Fibroblast of the conjunctiva (primary cell): Measurements from ENCODE around the gene NAXD.
"Not testable (repeated sequence)": the region's sequence is repeated elsewhere in the genome, so short reads cannot be mapped to it uniquely, and the experiment has no call there.

Experiments
- DNase-seq: peaks from one replicate; pipeline ENCODE4 v3.0.0-alpha.2; 2010; ENCODE audit warnings: low read depth

NAXD gene

DNA sequence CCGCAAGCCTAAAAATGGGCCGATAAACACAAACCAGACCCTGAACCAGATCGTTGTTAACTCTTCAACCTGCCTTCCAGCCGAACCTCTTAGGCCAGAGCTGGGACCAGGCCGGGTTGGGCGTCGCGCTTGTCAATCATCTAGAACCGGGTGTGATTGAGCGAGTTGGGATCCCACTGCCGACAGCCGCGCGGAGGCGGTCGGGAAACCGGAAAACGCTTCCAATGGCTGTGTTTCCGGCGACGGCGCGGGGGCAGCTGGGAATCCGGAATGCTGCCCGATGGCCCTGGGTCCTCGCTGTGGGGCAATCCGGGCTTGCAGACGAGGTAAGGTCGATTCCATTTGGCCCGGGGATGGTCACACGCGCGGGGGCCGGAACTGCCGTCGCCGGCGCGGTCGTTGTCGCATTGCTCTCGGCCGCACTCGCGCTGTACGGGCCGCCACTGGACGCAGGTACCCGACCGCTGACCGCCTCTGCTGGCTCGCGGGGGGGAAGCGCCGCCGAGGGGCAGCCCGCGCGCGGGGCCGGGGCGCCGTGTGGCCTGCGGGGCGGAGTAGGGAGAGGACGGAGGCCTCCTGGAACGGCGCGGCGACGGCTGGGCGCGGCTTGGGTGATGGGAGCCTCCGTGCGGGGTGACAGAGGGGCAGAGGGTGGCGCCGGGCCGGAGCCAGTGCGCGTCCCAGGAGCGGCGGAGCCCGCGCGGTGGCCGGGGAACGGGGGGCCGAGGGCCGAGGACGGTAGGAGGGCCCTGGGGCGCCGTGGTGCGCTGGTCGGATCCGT lies at the start of gene NAXD:
NAXD (plus strand) TSS at position 224 of the 781 bp plus-strand sequence; CDS start at position 281, 57 bp downstream.
- peak; percentile 91 for DNase-seq

DNA sequence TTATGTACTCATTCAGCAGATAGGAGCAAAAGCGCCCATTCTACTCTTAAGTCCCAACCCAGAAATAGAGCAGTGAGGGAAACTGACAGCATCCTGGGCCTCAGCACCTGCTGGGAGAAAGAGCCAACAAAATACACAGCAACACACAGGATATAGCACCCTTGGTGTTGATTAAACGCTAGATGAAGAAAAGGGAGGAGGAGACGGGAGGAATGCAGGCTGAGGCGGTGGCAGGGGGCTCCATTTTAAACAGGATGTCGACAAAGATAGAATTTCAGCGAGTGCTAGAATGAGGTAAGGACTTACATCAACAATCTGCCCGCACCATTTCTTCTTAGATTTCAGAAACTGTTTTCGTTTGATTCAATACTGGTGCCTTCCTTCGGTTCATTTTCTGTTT lies 49.2 kb upstream of the NAXD start:
- no peak for DNase-seq

DNA sequence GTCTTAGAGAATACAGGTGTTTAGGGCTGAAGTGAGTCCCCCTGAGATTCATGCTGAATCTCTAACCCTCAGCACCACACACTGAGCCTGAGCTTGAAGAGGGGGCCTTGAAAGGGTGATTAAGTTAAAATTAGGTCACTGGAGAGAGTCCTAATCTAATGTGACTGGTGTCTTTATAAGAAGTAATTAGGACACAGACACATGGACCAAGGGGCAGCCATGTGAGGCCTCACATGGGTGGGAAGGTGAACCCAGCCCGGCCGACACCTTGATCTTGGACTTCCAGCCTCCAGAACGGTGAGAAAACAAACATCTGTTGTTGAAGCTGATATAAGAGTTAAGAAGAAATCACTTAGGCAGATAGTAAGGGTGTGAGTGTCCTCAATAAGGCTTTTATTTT lies 46.7 kb upstream of the NAXD start:
- DNase-seq = no peak

DNA sequence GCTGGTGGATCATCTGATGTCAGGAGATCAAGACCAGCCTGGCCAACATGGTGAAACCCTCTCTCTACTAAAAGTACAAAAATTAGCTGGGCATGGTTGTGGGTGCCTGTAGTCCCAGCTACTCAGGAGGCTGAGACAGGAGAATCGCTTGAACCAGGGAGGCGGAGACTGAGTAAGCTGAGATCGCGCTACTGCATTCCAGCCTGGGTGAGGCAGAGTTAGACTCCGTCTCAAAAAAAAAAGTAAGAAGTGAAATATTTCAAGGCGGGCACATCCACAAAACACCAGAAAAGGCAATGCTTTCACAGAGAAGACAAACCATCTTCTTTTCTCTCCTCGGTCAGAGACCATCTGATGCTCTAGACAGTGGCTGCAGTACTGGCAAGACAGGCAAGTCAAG lies 45.4 kb upstream of the NAXD start:
- not testable (repeated sequence) for DNase-seq

DNA sequence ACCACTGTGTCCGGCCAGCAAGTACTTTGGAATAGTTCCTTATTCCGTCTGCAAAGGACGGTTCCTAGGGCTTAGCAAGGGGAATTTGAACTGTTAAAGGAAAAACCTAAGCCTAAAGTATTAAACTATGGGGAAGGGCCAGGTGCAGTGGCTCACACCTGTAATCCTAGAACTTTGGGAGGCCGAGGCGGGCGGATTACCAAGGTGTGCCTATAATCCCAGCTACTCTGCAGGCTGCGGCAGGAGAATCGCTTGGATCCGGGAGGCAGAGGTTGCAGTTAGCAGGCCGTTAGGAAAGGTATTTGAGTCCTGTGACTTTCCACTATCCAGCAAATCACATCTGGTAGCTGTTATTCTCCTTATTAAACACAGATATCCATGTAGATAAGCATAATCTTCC lies 44.5 kb upstream of the NAXD start:
- no peak for DNase-seq

DNA sequence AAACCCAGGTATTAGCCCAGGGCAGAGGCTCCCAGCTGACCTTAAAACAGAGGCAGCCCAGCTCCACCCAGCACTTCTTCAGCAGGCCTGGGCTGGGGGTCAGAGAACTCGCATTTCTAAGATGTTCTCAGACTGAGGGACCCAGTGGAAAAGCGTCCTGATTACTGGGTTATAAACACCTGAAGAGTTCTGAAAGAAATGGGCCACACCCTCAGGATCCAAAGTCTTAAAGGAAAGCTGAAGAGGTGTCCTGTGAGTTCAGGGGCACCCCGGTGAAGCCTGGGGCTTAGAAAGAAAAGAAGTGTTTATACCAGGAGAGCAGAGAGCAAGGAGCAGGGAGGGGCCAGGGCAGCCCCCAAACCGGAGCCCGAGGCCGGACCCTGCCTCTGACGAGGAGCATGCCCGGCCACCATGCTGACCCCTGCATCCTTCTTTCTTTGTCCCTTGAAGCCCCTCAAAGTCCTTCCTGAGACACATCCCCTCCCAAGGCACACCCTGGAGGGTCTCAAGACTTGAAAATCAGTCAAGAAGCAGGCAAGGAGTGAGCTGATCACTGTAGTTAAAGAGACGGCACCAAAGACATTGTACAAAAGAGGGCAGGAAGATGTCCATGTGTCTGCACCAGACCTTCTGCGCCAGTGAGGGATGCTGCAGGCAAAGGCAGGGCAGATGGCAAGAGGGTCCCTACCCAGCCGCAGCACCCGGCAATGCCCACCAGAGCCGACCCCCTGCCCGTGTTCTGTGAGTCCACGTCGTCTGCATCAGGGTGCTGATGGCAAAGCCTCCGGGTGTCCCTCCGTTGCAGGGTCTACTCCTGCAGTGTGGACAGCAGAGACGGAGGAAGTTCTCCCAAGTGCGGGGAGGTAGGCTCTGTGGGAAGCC lies 43.2 kb upstream of the NAXD start:
- DNase-seq = no peak

DNA sequence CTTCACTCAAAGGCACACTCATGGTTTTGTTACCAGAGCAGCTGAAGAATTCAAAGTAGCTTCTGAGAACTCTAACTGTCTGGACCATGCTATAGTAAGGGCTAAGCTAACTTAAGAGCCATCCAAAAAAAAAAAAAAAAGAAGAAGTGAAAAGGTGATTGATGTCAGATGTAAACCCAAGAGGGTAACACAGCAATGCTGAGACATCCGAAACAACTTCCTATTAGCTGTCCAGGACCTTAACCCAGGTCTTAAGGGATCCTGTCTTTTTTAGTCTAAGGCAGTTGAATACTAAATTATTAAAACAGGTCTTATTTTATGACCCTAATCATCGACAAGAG lies 42.6 kb upstream of the NAXD start:
- DNase-seq = no peak

DNA sequence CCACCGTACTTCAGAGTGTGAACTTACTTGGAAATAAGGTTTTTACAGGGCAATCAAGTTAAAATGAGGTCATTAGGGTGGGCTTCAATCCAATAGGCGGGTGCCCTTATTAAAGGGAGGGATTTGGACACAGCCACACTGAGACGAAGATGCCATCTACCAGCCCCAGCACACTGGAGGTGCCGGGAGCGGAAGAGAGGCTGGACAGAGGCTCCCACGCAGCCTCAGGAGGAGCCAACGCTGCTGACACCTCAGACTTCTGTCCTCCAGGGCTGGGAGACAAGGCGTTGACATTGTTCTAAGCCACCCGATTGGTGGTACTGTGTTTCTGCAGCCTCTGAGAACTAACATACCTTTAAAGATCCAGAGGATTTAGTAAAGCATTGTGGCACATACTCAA lies 41.2 kb upstream of the NAXD start:
- DNase-seq = no peak

DNA sequence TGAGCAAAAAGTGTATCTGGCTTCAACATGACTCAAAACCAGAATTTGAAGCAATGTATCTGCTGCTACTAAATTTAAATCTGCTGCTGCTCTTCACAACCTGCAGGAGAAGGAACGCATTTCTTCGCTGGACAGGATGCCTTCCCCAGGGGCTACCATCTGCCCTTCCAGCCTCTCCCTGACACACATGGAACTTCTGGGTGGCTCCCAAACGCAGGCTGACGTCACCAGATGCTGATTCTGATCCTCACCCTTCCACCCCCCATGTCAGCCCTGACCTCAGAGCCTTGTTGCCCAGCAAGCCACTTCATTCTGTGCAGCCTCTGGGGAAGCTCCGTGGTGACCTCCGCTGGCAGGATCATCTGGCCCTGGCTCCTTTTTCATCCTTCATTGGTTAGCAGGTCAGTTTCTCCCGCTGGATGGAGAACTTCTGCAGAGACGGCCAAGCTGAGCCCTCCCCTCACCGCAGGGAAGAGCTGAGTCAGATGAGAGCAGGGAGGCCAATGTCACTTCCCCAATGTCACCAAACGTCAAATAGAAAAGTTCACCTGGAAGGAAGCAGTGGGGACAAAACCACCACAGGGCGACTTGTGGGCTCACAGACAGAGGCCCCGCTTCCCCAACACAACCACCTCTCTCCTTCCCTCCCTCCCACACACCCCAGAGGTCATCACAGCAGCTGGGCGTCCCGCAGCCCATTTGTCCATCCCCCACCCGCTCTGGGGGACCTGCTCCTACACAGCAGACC lies 39.8 kb upstream of the NAXD start:
- DNase-seq = no peak

DNA sequence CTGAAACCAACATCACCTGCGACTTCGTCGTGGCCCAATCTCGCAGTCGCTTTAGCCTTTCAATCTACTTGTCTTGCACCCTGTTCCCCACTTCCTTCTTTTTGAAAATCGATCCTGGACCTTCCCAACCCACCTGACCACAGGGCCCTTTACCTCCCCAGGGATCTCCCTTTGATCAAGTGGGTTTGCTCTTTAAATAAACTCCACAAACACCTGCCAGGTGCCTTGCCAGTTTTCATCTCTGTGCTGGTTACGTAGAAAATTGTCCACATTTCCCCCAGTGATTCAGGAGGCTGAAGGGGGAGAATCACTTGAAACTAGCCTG lies 39.3 kb upstream of the NAXD start:
- DNase-seq = no peak

DNA sequence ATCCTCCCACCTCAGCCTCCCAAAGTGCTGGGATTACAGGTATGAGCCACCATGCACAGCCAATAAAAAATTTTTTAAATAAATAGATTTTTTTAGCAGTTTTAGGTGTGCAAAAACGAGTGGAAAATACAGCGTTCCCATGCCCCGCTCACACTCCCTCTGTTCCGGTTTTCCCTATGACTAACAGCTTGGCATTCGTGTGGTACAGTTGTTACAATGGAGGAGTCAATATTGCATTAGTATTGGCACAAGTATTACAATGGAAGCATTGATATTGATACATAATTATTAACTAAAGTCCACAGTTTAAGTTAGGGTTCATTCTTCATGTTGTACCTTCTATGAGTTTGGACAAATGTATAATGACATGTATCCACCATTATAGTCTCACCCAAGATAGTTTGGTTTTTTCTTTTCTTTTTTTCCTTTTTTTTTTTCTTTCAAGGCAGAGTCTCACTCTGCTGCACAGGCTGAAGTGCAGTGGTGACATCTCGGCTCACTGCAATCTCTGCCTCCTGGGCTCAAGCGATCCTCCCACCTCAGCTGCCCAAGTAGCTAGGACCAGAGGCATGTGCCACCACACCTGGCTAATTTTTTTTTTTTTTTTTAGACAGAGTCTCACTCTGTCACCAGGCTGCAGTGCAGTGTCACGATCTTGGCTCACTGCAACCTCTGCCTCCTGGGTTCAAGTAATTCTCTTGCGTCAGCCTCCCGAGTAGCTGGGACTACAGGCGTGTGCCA lies 38.4 kb upstream of the NAXD start:
- no peak for DNase-seq

DNA sequence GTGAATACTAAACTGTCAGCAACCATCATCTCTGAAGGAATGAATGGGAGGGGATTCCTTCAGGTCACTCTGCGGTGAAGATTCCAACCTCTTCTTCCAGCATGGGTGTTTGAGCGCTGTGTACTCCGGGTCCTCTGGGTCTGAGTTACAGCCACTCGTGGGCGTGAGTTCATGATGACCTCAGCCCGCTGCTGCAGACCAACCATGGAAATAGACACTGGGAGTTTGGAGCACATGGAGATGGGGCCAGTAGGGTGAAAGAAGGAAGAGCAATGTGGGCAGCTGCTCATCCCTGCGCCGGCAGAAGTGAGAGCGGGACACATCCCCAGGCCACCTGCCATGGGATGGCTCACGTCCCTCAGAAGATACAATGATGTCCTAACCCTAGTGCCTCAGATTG lies 37.0 kb upstream of the NAXD start:
- DNase-seq = no peak

DNA sequence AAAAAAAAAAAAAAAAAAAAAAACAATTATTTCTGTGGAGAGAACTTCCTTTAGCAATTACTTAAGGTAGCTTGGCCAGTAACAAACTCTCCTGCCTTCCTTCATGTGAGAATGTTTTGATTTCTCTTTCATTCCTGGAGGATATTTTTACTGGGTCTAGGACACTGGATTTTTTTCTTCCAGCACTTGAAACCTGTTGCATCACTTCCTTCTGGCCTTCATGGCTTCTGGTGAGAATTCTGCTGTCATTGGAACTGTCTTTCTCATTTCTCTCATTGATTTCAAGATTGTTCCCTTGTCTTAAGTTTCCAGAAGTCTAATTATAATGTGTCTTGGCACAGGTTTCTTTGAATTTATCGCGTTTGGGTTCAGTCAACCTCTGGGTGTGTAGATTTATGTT lies 34.5 kb upstream of the NAXD start:
- DNase-seq = no peak

DNA sequence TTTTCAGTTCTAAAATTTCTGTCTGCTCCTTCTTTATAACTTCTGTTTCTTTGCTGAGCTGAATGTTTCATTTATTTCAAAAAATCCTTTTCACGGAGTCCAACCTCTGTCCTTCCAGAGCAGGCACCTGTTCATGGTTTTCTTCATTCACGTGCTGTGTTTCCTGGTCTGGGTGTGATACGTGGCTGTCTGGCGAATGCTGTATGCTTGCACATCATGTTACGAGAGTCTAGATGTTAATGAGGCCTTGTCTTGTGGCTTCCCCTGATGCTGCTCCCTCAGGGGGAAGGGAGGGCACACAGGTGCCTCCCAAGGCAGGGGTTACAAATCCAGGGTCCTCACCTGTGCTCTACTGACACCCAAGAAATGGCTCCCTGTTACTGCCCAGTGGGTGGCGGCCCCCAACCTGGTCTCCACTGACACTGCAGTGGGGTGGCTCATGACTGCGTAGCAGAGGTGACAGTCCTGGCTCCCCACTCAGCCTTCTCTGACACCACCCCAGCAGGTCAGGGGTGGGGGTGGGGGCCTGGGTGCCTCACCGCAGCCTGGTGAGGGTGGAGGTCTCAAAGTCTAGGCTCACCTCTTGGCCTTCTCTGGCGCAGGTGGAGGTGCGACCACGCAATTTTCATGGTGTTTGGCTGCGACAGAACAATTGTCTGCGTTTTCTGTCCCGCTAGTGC lies 33.7 kb upstream of the NAXD start:
- no peak for DNase-seq

DNA sequence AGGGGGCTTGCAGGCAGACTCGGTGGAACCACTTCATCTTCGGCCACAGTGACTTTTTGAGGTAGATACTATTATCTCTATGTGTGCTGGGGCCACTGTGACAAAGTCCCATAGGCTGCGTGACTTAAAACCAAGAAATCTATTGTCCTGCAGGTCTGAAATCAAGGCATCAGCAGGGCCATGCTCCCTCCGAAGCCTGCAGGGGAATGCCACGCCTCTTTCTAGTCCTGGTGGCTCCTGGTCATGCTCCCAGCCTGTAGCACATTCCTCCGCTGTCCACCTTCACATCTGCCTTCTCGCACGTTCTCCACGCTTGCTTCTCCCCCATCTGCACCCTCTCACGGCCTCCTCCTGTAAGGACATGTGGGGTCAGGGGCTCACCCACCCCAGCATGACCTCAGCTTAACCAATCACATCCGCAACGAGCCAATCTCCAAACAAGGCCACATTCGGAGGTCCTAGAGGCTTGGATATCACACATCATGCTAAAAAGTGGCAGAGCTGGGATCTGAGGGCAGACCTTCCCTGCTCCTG lies 32.9 kb upstream of the NAXD start:
- no peak for DNase-seq

DNA sequence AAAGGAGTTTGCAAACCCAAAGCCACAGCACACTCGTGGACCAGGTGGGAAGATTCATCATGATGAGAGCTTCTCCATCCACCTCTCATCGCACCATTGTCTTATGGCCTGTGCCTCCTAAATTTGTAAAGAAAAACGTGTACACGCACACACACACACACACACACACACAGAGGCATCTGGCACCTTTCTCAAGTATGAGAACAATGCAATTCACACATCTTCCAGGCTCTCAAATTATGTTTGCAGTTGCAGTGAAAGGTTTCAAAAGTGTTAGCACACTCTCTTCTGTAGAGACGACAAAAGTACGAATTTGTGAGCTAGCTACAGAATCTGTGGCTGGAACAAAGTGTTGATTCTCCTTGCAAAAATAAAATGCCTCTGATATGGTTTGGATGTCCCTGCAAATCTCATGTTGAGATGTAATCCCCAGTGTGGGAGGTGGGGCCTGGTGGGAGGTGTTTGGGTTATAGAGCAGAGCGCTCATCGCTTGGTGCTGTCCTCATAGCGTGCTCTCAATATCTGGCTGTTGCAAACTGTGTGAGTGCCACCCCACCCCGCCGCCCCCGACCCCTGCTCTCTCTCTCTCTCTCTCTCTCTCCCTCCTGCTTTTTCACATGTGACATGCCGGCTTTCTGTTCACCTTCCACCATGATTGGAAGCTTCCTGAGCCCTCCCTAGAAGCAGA lies 32.0 kb upstream of the NAXD start:
- DNase-seq = no peak

DNA sequence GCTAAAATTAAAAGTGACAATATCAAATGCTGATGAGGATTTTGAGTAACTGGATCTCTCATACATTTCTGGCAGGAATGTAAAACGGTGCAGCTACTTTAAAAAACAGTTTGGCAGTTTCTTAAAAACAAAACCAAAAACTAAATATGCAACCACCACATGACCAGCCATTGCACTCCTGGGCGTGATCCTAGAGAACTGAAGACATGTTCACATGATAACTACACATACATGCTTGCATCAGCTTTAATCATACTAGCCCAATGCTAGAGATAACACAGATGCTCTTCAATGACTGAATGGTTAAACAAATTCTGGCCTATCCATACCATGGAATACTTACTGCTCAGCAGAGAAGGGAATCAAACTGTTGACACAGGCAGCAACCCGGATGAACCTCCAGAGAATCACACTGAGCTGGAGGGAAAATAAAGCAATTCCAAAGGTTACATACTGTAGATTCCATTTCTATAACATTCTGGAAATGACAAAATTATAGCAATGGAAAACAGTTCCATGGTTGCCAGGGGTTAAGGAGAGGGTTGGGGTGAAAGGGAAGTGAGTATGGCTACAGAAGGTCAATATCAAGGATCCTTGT lies 25.5 kb upstream of the NAXD start:
- DNase-seq = no peak

DNA sequence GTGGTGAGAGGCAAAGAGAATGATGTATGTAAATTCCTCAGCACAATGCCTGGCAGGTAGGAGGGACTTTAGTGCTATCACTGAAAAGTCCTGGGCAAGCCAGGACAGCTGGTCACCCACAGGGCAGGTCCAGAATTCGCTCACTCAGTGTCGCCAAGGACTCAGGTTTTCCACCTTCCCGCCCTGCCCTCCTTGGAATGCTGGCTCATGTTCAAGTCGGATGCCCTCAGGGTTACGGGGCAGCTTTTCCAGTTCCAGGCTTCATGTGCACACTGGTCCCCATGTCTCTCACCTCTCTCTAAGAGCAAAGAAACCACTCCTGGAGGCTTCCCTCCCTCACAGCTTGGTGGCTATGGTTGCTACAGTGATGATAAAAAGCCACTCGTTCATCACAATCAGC lies 24.8 kb upstream of the NAXD start:
- no peak for DNase-seq

DNA sequence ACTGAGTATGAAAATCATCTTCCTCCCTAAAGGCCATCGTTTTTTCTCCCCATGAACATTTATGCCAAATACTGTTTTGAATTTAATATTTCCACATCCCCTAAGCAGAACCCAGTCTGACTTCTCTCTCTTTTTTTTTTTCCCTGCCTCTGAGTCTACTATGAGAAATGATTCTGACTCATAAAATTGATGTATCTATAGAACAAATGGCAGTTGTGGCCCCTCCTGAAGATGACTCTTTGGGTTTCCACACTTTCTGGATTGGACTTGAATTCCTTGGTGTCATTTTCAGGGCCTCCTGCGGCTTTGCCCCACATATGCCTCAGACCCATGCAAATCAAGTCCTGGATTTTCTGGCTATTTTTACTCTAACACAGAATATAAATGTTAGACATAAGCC lies 22.7 kb upstream of the NAXD start:
- no peak for DNase-seq

DNA sequence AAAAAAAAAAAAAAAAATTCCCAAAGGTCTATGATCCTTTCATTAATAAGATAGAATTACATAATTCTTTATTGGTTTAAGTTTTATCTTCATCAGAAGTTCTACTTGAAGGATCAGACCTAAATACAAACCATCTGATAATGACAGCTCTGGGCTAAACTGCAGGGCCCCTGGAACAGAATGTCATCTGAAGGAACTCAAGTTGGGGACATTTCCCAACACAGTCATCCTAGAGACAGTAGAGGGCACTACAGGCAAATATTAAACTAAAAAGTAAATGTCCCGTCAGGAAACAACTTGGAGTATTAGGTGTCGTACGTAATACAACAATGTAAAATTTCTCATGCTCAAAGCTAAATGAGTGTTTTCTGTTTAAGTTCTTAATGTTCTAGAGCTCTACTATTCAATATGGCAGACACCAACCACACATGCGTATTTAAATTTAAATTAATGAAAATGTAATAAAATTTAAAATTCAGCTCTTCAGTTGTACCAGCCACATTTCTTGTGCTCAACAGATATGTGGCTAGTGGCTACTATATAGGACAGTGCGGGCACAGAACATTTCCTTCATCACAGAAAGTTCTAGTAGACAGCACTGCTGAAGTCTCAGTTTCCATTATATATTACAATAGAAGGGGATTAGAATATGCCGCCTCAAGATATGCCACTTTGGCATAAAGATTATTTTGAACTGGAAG lies 21.8 kb upstream of the NAXD start:
- peak; percentile 34 for DNase-seq
